Esophagus muscularis mucosa (tissue), 3 donors: ENCODE results near the gene ASIC2.

Source experiments
- CTCF ChIP-seq, 3 experiments: fragments of 200-600 bp in 2 of 3; fragments of 450-650 bp in 1 of 3; sonication (generic) in 2 of 3; IDR thresholded peaks; one replicate each; pipeline ENCODE4 v1.5.1; 2017 to 2019; ENCODE audit warnings: antibody characterized with exemption in 3 of 3, mild to moderate bottlenecking in 2 of 3, moderate library complexity in 1 of 3
- POLR2A ChIP-seq: fragments of 450-650 bp; IDR thresholded peaks from one replicate; pipeline ENCODE4 v1.6.1; 2017; ENCODE audit warnings: antibody characterized with exemption, moderate library complexity, mild to moderate bottlenecking, low read depth
- POLR2AphosphoS5 ChIP-seq, 2 donors: sonication (generic); formaldehyde crosslinking; IDR thresholded peaks; one replicate each; pipeline ENCODE4 v1.6.1; 2017; ENCODE audit warnings: antibody characterized with exemption in 2 of 2

DNA sequence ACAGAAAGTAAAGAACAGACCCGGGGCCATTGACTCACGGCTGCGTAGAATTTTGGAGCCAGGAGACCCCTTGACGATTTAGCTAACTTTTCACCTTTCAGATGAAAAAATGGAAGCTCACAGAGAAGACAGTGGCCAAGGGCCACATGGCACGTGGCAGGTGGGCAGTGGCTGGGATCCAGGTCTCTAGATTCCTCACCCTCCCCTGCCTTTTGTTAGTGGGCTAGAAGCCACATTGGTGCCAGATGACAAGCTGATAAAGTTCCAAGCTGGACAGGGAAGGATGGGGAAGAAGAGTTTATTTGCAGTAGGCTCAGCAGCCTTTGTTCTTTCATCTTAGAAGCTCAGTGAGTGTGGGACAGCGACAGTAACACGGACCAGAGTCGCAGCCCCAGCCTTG lies 195.7 kb downstream of the ASIC2 start:
- no peak for TF ChIP-seq POLR2AphosphoS5 (IDR thresholded peaks at IDR 0.05)
- no peak for TF ChIP-seq POLR2A
- TF ChIP-seq CTCF (IDR thresholded peaks at IDR 0.05): no peak
